Hepatocyte (in vitro differentiated cells): ENCODE measurements around the gene LCORL.

Experiments
- CTCF ChIP-seq: fragments of 200-600 bp; sonication (generic); IDR thresholded peaks from 2 replicates; pipeline ENCODE4 v1.5.1; 2016; ENCODE audit warnings: antibody characterized with exemption, mild to moderate bottlenecking; ENCODE audit not compliant: poor library complexity
- EZH2 ChIP-seq: fragments of 200-600 bp; sonication (generic); IDR thresholded peaks from 2 replicates; pipeline ENCODE4 v1.6.1; 2016; ENCODE audit warnings: antibody characterized with exemption, mild to moderate bottlenecking, borderline replicate concordance

- TF ChIP-seq CTCF (no peak), EZH2 (no peak)
Observed at GRCh38 chr4:18049446-18049845, 27.9 kb upstream of the LCORL start.
